Kidney (tissue), 14 donors: ENCODE data around the gene CDR2L. TPM values are rescaled to one million over a fixed set of nuclear protein-coding genes. Genes with fewer than 3 reads are reported as not detected.

ENCODE experiments used
- DNase-seq, 5 donors: peaks; one replicate each; pipeline ENCODE4 v3.0.0-alpha.2; 2013 to 2020
- FAIRE-seq: peaks from 2 replicates; lab custom pipeline; 2012; peaks lifted over from hg19 to GRCh38; lab: Jason Lieb, UNC
- H3K27ac ChIP-seq, 2 donors: one replicate each; pipeline ENCODE4 v1.7.0; 2013; ENCODE audit warnings: low read depth in 2 of 2, low read length in 2 of 2, inconsistent platforms in 1 of 2
- H3K27me3 ChIP-seq: one replicate; pipeline ENCODE4 v1.7.1; 2013; ENCODE audit warnings: low read length, inconsistent platforms; ENCODE audit not compliant: control insufficient read depth, insufficient read depth
- H3K36me3 ChIP-seq, 3 donors: one replicate each; pipeline versions ENCODE4 v1.7.0 to v1.7.1; 2013; ENCODE audit warnings: low read length in 3 of 3, control low read depth in 1 of 3, inconsistent platforms in 1 of 3; ENCODE audit not compliant: insufficient read depth in 3 of 3, control insufficient read depth in 2 of 3
- H3K4me1 ChIP-seq, 3 donors: one replicate each; pipeline versions ENCODE4 v1.7.0 to v1.7.1; 2013; ENCODE audit warnings: low read length in 3 of 3, inconsistent platforms in 1 of 3, low read depth in 1 of 3; ENCODE audit not compliant: control insufficient read depth in 2 of 3, insufficient read depth in 2 of 3
- H3K4me3 ChIP-seq, 3 donors: one replicate each; pipeline versions ENCODE4 v1.7.0 to v1.8.1; 2013; ENCODE audit warnings: low read length in 3 of 3, control low read depth in 1 of 3, inconsistent platforms in 1 of 3
- H3K9ac ChIP-seq, 3 donors: one replicate each; pipeline versions ENCODE4 v1.7.0 to v1.7.1; 2013; ENCODE audit warnings: low read length in 3 of 3, control low read depth in 1 of 3, inconsistent platforms in 1 of 3
- H3K9me3 ChIP-seq, 3 donors: one replicate each; pipeline versions ENCODE4 v1.7.0 to v1.7.1; 2013; ENCODE audit warnings: low read length in 3 of 3, control low read depth in 1 of 3, inconsistent platforms in 1 of 3; ENCODE audit not compliant: control insufficient read depth in 2 of 3, insufficient read depth in 1 of 3
- CTCF ChIP-seq: IDR thresholded peaks from 3 replicates; pipeline ENCODE4 v1.5.1; 2012; ENCODE audit warnings: mild to moderate bottlenecking, moderate library complexity, borderline replicate concordance; ENCODE audit not compliant: insufficient read depth; ENCODE audit errors: extremely low read depth
- intact Hi-C: fragments of 100-400 bp; cut with DNase I; formaldehyde crosslinking; loops from one replicate; pipeline ENCODE4 v1.11.1; 2022
- polyA plus RNA-seq: library from polyadenylated mRNA; stranded (reverse); fragments of 350-450 nt; fragmentation: Illumina TruSeq; extraction: RNeasy Lipid Tissue Mini Kit (QIAGEN cat#74804); gene quantifications from one replicate; pipeline ENCODE4 v1.2.3, GENCODE V29; 2014; ENCODE audit warnings: low read depth, low replicate concordance; ENCODE audit not compliant: insufficient read depth
- total RNA-seq: library from RNA; stranded (reverse); fragmentation: NEBNext Ultra II Directional; extraction: Animal tissue kit (Norgen Biotek cat#: 25700); gene quantifications from one replicate; pipeline ENCODE4 v1.2.1, GENCODE V29; 2021
- donor health status: control.
- donor health status: control.
- donor health status: control.
- donor health status: control.
- donor health status: control.
- donor health status: DM: yes; HTN: yes; CAD: no.
- donor health status: Normal renal cell carcinoma (clear cell type).

Gene CDR2L
- total and polyA plus RNA-seq, 2 donors from 2014 or later: 12.5 to 29.3 TPM

DNA sequence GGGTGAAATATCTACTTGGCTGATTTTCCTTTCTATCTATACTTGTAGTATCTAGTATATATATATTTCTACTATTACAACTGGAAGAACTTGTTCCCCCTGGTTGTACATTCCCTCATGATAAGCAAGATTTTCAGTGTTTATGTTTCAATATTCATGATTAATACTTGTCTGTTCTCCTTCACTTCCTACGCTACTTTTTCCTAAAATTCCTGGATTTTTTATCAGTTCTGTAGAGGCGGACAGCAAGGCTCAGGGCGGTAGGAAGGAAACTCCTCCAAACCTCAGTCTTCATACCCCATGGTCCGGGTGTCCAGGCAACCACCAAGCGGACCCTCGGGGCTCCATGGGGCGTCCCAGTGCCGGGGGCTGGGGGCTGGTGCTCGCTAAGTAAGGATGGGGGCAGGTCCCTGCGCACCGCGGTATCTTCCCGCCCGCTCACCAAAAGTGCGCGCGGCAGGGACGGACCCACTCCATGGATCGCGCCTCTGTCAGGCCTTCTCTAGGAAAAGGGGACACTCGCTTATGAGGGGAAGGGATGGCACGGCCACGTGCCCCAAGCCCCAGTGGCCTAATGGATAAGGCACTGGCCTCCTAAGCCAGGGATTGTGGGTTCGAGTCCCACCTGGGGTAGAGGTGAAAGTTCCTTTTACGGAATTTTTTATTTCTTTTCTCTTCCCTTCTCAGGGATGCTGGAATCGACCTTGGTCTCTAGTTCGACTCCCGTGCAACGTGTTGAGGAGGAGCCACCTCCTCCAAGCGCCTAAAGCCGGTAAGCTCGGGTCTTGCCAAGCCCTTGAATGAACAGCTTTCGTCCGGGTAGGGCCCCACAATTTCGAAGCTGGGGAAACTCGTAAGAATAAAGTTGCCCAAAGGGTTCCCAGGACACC is 46.2 kb downstream of the CDR2L start:
- intact Hi-C loops: no loop called here
- FAIRE-seq (no peak), DNase-seq (peak; percentile 95 to 98 (median 98))
- Histone ChIP-seq H3K27ac (peak overlapping the region in 1 of 2 donors; percentile 96), H3K9ac (peak overlapping the region; percentile 2 to 63 (median 63)), H3K9me3 (no peaks in the 10 kb centered on the region), H3K4me1 (peaks cover 0 to 18% (median 5%) of the 10 kb centered on the region in 3 donors), H3K4me3 (peak overlapping the region; percentile 63 to 79 (median 75)), H3K36me3 (peaks cover 0 to 5% (median 2%) of the 10 kb centered on the region in 3 donors), H3K27me3 (no peaks in the 10 kb centered on the region)
- TF ChIP-seq CTCF: no peak

DNA sequence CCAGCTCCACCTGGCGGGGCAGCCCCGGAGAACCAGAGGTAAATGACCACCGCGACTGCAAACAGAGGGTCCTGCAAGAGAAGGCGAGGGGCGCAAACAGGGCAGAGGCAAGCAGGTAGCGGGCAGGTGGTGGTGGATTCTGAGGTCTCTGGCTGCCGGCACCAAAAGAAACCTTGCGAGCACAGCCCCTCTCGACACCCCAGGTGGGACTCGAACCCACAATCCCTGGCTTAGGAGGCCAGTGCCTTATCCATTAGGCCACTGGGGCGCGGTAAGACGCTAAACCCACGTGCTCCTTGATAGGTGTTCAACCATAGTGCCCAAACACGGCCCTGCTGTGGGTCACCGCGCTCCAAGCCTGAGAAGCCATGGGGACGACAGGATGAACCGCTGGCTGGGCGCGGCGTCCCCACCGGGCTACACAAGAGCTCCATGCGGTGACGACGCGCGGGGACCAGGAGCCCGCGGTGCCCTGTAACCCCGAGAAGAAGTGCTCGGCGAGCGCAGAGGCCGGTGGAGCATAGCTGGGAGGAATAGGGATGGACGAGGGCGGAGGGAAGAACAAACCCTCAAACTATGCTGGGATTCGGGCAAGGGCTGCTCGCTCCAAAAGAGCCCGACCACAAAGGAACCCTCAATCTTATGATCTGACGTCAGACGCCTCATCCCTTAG is 46.9 kb downstream of the CDR2L start:
- DNase-seq (peak; percentile 92 to 96 (median 94)), FAIRE-seq (no peak)
- TF ChIP-seq CTCF: no peak
- Histone ChIP-seq H3K27ac (peak overlapping the region; percentile 85 to 96), H3K27me3 (no peaks in the 10 kb centered on the region), H3K36me3 (peaks cover 3 to 13% (median 8%) of the 10 kb centered on the region in 3 donors), H3K4me1 (peaks cover 0 to 18% (median 5%) of the 10 kb centered on the region in 3 donors), H3K9ac (peak overlapping the region; percentile 63 to 64 (median 63)), H3K9me3 (no peaks in the 10 kb centered on the region), H3K4me3 (peak overlapping the region; percentile 63 to 79 (median 75))
- intact Hi-C loops: no loop called here

- intact Hi-C loops: no loop called here
- H3K27me3 ChIP-seq: no peaks in the 10 kb centered on the region
- DNase-seq: peak in 3 of 5 donors; percentile 61 to 92 (median 65)
Measured at GRCh38 chr17:75036643-75037268, 49.3 kb downstream of the CDR2L start.

More at GRCh38 chr17:75036643-75037268, 49.3 kb downstream of the CDR2L start:
- no peak overlapping the region for H3K4me3 ChIP-seq
- no peak overlapping the region for H3K9ac ChIP-seq
- H3K27ac ChIP-seq: peak overlapping the region in 1 of 2 donors; percentile 54
- TF ChIP-seq CTCF: no peak
- FAIRE-seq: no peak
- peaks cover 0 to 18% (median 5%) of the 10 kb centered on the region in 3 donors for H3K4me1 ChIP-seq
- H3K9me3 ChIP-seq: no peaks in the 10 kb centered on the region
- H3K36me3 ChIP-seq: peaks cover 8 to 36% (median 19%) of the 10 kb centered on the region in 3 donors
